Lung (tissue), 12 donors: Measurements from ENCODE around the gene INTS11. TPM values are rescaled to one million over a fixed set of nuclear protein-coding genes. Genes with fewer than 3 reads are reported as not detected.

Experiments used
- ATAC-seq: fragments of 200-7000 bp; cut with Tn5 transposase; one replicate; pipeline ENCODE4 v1.9.1; 2020; ENCODE audit warnings: moderate number of reproducible peaks; ENCODE audit not compliant: insufficient read depth, low FRiP score
- DNase-seq, 3 donors: peaks; one replicate each; pipeline ENCODE4 v3.0.0-alpha.2; 2013 to 2017
- H3K27ac ChIP-seq, 2 donors: one replicate each; pipeline ENCODE4 v1.5.1; 2013; ENCODE audit warnings: mild to moderate bottlenecking in 2 of 2, moderate library complexity in 2 of 2, control low read depth in 1 of 2, inconsistent platforms in 1 of 2, low read depth in 1 of 2, low read length in 1 of 2
- H3K27me3 ChIP-seq, 3 donors: one replicate each; pipeline ENCODE4 v1.5.1; 2013; ENCODE audit warnings: low read length in 2 of 3; ENCODE audit not compliant: control insufficient read depth in 3 of 3, insufficient read depth in 3 of 3
- H3K36me3 ChIP-seq, 4 donors: one replicate each; pipeline ENCODE4 v1.5.1; 2013; ENCODE audit warnings: low read length in 4 of 4, mild to moderate bottlenecking in 1 of 4, moderate library complexity in 1 of 4; ENCODE audit not compliant: control insufficient read depth in 4 of 4, insufficient read depth in 4 of 4
- H3K4me1 ChIP-seq, 5 donors: one replicate each; pipeline ENCODE4 v1.5.1; 2013; ENCODE audit warnings: low read length in 5 of 5, mild to moderate bottlenecking in 2 of 5, moderate library complexity in 1 of 5; ENCODE audit not compliant: control insufficient read depth in 5 of 5, insufficient read depth in 5 of 5
- H3K4me3 ChIP-seq: one replicate; pipeline ENCODE4 v1.5.1; 2013; ENCODE audit warnings: mild to moderate bottlenecking, control low read depth, moderate library complexity
- H3K9ac ChIP-seq, 2 donors: one replicate each; pipeline ENCODE4 v1.5.1; 2013; ENCODE audit warnings: low read length in 2 of 2, control low read depth in 1 of 2; ENCODE audit not compliant: insufficient read depth in 1 of 2
- H3K9me3 ChIP-seq, 4 donors: one replicate each; pipeline ENCODE4 v1.5.1; 2013; ENCODE audit warnings: low read length in 3 of 4, mild to moderate bottlenecking in 1 of 4, moderate library complexity in 1 of 4; ENCODE audit not compliant: control insufficient read depth in 4 of 4, insufficient read depth in 3 of 4
- WGBS, 2 donors: extraction: QIAGEN DNeasy Blood & Tissue Kit; methylation state at CpG; one replicate each; pipeline ENCODE4 v1.1.7; 2013; 5-methylcytosine and 5-hydroxymethylcytosine counted together
- polyA plus RNA-seq, 2 donors: library from polyadenylated mRNA; stranded (reverse); fragments of 200-250 nt; gene quantifications; one replicate each; pipeline ENCODE4 v1.2.1, GENCODE V29; 2013
- total RNA-seq, 2 donors: library from RNA; depleted of rRNA in 1 of 2; stranded (reverse); fragments of >200 nt in 1 of 2; gene quantifications; one replicate each; pipeline ENCODE4 v1.2.1, GENCODE V29; 2014 to 2021
- TF ChIP-seq, protein P1 (sequence below): IDR thresholded peaks from 2 replicates; pipeline ENCODE4 v1.5.1; 2012; ENCODE audit warnings: mild to moderate bottlenecking; ENCODE audit errors: control extremely low read depth, extremely low read depth
- donor health status: control.
- donor health status: control.
- donor health status: Bipolar disorder and iron deficiency.
- donor health status: healthy.
- donor health status: DM: yes; HTN: yes; CAD: no.

Gene INTS11
- total and polyA plus RNA-seq, 4 donors = 89.8 to 130 (median 96.7) TPM

DNA sequence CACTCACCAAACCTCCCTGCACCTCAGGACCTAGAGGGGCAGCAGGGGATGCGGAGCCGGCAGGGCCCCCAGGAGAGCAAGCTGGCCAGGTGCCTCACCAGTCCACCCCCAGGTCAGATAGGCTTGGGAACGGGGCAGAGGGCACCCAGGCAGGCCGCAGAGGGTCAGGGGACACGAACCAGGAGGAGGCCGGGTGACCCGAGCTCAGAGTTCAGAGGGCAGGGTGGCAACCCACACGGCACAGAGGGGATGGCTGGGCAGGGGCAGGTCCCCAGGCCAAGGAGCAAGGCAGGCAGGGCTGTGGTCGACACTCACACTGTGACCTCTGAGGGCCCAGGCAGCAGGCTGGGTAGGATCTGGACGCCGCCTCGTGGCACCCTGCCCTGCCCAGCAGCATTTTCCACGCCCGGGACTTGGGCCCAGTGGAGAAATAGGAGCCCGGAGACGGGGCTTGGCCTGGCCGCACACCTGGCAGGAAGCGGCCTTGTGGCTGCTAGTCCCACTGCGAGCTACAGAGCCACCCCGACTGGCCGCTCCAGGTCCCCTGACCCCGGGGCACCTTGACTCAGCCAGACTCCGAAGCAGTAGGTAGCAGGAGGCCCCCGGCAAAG lies 19.5 kb upstream of the INTS11 start:
- DNase-seq (no peak), ATAC-seq (no peak)
- Histone ChIP-seq H3K9ac (no peak overlapping the region), H3K36me3 (peaks cover 0 to 27% (median 6%) of the 10 kb centered on the region in 4 donors), H3K27me3 (no peaks in the 10 kb centered on the region), H3K27ac (peak overlapping the region in 1 of 2 donors; percentile 57), H3K4me1 (peaks cover 0 to 32% (median 14%) of the 10 kb centered on the region in 5 donors), H3K4me3 (no peak overlapping the region), H3K9me3 (no peaks in the 10 kb centered on the region)
- TF ChIP-seq, protein P1, sequence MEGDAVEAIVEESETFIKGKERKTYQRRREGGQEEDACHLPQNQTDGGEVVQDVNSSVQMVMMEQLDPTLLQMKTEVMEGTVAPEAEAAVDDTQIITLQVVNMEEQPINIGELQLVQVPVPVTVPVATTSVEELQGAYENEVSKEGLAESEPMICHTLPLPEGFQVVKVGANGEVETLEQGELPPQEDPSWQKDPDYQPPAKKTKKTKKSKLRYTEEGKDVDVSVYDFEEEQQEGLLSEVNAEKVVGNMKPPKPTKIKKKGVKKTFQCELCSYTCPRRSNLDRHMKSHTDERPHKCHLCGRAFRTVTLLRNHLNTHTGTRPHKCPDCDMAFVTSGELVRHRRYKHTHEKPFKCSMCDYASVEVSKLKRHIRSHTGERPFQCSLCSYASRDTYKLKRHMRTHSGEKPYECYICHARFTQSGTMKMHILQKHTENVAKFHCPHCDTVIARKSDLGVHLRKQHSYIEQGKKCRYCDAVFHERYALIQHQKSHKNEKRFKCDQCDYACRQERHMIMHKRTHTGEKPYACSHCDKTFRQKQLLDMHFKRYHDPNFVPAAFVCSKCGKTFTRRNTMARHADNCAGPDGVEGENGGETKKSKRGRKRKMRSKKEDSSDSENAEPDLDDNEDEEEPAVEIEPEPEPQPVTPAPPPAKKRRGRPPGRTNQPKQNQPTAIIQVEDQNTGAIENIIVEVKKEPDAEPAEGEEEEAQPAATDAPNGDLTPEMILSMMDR = no peak
- WGBS, 2 donors = 93 to 94% methylated on average over 20 to 24 of the region's 24 CpGs

DNA sequence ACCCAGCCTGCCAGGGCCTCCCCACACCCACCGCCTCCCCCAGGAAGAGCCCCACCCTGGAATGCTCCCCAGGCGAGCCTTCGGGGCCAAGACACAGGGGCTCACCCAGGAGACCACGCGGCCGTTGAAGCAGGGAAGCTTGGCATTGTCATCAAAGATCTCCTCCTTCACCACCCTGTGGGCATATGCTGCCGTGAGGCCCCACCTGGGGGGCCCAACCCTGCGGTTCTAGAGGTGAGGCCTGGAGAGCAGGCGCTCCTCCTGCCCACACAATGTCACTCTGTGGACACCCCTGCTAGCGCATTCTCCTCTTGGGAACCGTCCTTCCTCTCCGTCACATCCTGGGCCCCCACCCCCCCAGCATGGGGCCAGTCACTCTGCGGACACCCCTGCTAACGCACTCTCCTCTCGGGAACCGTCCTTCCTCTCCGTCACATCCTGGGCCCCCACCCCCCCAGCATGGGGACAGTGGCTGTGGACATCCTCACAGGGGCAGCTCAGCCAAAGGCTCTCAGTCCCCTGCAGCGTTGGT lies 18.2 kb upstream of the INTS11 start:
- no peak overlapping the region for H3K27ac ChIP-seq
- H3K4me3 ChIP-seq = no peak overlapping the region
- peaks cover 0 to 27% (median 7%) of the 10 kb centered on the region in 5 donors for H3K4me1 ChIP-seq
- TF ChIP-seq, protein P1 = no peak
- H3K27me3 ChIP-seq = no peaks in the 10 kb centered on the region
- no peaks in the 10 kb centered on the region for H3K9me3 ChIP-seq
- H3K36me3 ChIP-seq = peaks cover 0 to 39% (median 10%) of the 10 kb centered on the region in 4 donors
- no peak for ATAC-seq
- no peak for DNase-seq
- 88 to 89% methylated on average over 18 of the region's 18 CpGs for WGBS, 2 donors
- no peak overlapping the region for H3K9ac ChIP-seq

DNA sequence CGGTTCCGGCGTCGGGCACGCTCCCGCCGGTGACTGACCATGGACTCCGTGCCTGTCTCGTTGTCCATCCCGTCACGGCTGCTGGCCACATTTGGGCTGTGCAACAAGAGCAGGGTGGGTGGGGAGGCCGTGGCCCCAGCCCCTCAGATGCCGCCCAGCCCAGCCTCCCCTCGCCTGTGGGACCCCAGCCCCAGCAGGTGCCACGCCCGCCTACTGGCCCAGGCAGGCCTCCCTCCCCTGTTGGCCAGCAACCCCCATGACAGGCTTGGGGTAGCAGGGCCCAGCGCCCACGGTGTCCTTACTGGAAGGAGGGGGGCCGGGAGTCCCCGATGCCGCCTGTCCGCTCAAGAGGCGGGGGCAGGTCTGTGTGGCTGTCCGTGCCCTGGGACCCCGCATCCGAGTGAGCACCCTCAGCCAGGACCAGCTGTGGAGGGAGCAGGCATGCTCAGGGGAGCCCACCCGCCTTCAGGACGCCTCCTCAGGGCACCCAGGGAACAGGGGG lies 17.7 kb upstream of the INTS11 start:
- DNase-seq = no peak
- TF ChIP-seq, protein P1 = no peak
- no peak for ATAC-seq
- Histone ChIP-seq H3K27ac (no peak overlapping the region), H3K9ac (no peak overlapping the region), H3K27me3 (no peaks in the 10 kb centered on the region), H3K4me1 (peaks cover 0 to 22% (median 2%) of the 10 kb centered on the region in 5 donors), H3K9me3 (no peaks in the 10 kb centered on the region), H3K36me3 (peaks cover 0 to 43% (median 10%) of the 10 kb centered on the region in 4 donors), H3K4me3 (no peak overlapping the region)
- WGBS, 2 donors = 96 to 98% methylated on average over 25 to 28 of the region's 28 CpGs
